OCI-LY1 (cell line): ENCODE measurements around the gene GLA.

ENCODE experiments used
- EZH2 ChIP-seq: fragments of 200-600 bp; sonication (generic), shearing (Covaris generic); IDR thresholded peaks from 2 replicates; pipeline ENCODE4 v1.8.0; 2017; ENCODE audit warnings: borderline replicate concordance, mixed run types, mild to moderate bottlenecking, antibody characterized with exemption, low read length, moderate library complexity, mixed read lengths
- TF ChIP-seq, protein P1 (sequence below): fragments of 200-600 bp; sonication (generic), shearing (Covaris generic); IDR thresholded peaks from 2 replicates; pipeline ENCODE4 v1.5.1; 2017; ENCODE audit warnings: mild to moderate bottlenecking, antibody characterized with exemption, low read length, moderate library complexity, mixed read lengths

GRCh38 chrX:101416691-101417090, 9.0 kb upstream of the GLA start:
- TF ChIP-seq, protein P1, sequence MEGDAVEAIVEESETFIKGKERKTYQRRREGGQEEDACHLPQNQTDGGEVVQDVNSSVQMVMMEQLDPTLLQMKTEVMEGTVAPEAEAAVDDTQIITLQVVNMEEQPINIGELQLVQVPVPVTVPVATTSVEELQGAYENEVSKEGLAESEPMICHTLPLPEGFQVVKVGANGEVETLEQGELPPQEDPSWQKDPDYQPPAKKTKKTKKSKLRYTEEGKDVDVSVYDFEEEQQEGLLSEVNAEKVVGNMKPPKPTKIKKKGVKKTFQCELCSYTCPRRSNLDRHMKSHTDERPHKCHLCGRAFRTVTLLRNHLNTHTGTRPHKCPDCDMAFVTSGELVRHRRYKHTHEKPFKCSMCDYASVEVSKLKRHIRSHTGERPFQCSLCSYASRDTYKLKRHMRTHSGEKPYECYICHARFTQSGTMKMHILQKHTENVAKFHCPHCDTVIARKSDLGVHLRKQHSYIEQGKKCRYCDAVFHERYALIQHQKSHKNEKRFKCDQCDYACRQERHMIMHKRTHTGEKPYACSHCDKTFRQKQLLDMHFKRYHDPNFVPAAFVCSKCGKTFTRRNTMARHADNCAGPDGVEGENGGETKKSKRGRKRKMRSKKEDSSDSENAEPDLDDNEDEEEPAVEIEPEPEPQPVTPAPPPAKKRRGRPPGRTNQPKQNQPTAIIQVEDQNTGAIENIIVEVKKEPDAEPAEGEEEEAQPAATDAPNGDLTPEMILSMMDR: no peak
- TF ChIP-seq EZH2: no peak
